Naive thymus-derived CD4-positive, alpha-beta T cell (primary cell): ENCODE data around the gene CANT1. TPM values are rescaled to one million over a fixed set of nuclear protein-coding genes. Genes with fewer than 3 reads are reported as not detected.

ENCODE experiments used
- ATAC-seq: fragments of 150-1000 bp; cut with Tn5 transposase; 2 replicates; pipeline ENCODE4 v1.10.0; 2021; ENCODE audit warnings: mild to moderate bottlenecking, moderate library complexity
- CTCF ChIA-PET: fragments of 350-600 bp; sonication (Branson Sonifier 250); formaldehyde crosslinking; loops from one replicate; lab custom pipeline; 2021; ENCODE audit warnings: antibody characterized with exemption; lab: Charles Lee
- POLR2A ChIA-PET: fragments of 350-600 bp; sonication (Branson Sonifier 250); formaldehyde crosslinking; loops from one replicate; lab custom pipeline; 2021; ENCODE audit warnings: antibody characterized with exemption, inconsistent platforms; lab: Charles Lee
- DNase-seq, 9 donors: peaks; one replicate each; pipeline versions ENCODE4 v3.0.0 to v3.0.0-alpha.2; 2020 to 2022; ENCODE audit warnings: mixed read lengths in 1 of 9
- H3K27ac ChIP-seq: one replicate; pipeline ENCODE4 v1.7.0; 2013; ENCODE audit warnings: mild to moderate bottlenecking, low read depth, low read length, moderate library complexity
- H3K27me3 ChIP-seq, 2 donors: one replicate each; pipeline ENCODE4 v1.7.0; 2013; ENCODE audit warnings: low read length in 2 of 2, mild to moderate bottlenecking in 2 of 2, moderate library complexity in 2 of 2; ENCODE audit not compliant: control insufficient read depth in 2 of 2, insufficient read depth in 2 of 2
- H3K36me3 ChIP-seq, 3 experiments: 1 replicate in 2 of 3; 2 replicates in 1 of 3; pipeline ENCODE4 v1.7.0; 2013; ENCODE audit warnings: low read length in 3 of 3, mild to moderate bottlenecking in 3 of 3, moderate library complexity in 1 of 3; ENCODE audit not compliant: insufficient read depth in 3 of 3, control insufficient read depth in 2 of 3
- H3K4me1 ChIP-seq, 2 donors: one replicate each; pipeline ENCODE4 v1.7.0; 2013; ENCODE audit warnings: low read length in 2 of 2, mild to moderate bottlenecking in 2 of 2, moderate library complexity in 1 of 2; ENCODE audit not compliant: control insufficient read depth in 2 of 2, insufficient read depth in 2 of 2
- H3K4me3 ChIP-seq: 2 replicates; pipeline ENCODE4 v1.7.0; 2013; ENCODE audit warnings: mild to moderate bottlenecking, low read length
- H3K9me3 ChIP-seq, 3 experiments: 1 replicate in 2 of 3; 2 replicates in 1 of 3; pipeline ENCODE4 v1.7.0; 2013; ENCODE audit warnings: low read length in 3 of 3; ENCODE audit not compliant: control insufficient read depth in 2 of 3
- H3K27ac Mint-ChIP-seq, 9 donors: one replicate each; pipeline ENCODE4 v1.8.0; 2020 to 2022; ENCODE audit warnings: mixed read lengths in 9 of 9, mild to moderate bottlenecking in 8 of 9, moderate library complexity in 5 of 9, inconsistent platforms in 2 of 9
- H3K27me3 Mint-ChIP-seq, 5 donors: one replicate each; pipeline ENCODE4 v1.8.0; 2021 to 2022; ENCODE audit warnings: mixed read lengths in 5 of 5, mild to moderate bottlenecking in 1 of 5
- H3K36me3 Mint-ChIP-seq, 5 donors: one replicate each; pipeline ENCODE4 v1.8.0; 2020 to 2022; ENCODE audit warnings: mixed read lengths in 5 of 5, mild to moderate bottlenecking in 3 of 5, inconsistent platforms in 1 of 5
- H3K4me1 Mint-ChIP-seq, 7 donors: one replicate each; pipeline ENCODE4 v1.8.0; 2020 to 2022; ENCODE audit warnings: mixed read lengths in 7 of 7, mild to moderate bottlenecking in 3 of 7, inconsistent platforms in 1 of 7
- H3K4me3 Mint-ChIP-seq, 10 donors: one replicate each; pipeline ENCODE4 v1.8.0; 2020 to 2022; ENCODE audit warnings: mild to moderate bottlenecking in 10 of 10, mixed read lengths in 10 of 10, moderate library complexity in 6 of 10, inconsistent platforms in 2 of 10
- H3K9me3 Mint-ChIP-seq, 11 donors: one replicate each; pipeline ENCODE4 v1.8.0; 2020 to 2022; ENCODE audit warnings: mixed read lengths in 11 of 11, mild to moderate bottlenecking in 4 of 11, inconsistent platforms in 1 of 11, moderate library complexity in 1 of 11
- intact Hi-C, 2 donors: fragments of 100-400 bp; cut with micrococcal nuclease; formaldehyde crosslinking; loops; one replicate each; pipeline ENCODE4 v1.15.1; 2023
- polyA plus RNA-seq, 2 donors: library from polyadenylated mRNA; unstranded; fragments of 300-500 nt; fragmentation: Illumina TruSeq; gene quantifications; one replicate each; pipeline ENCODE4 v1.2.3, GENCODE V29; 2021
- total RNA-seq, 6 experiments: library from RNA in 5 of 6; stranded (reverse) in 5 of 6; gene quantifications; 1 replicate in 5 of 6; 2 replicates in 1 of 6; pipeline ENCODE4 v1.2.3 and lab custom pipeline; 2021 to 2026

CANT1 gene
- total and polyA plus RNA-seq, 7 experiments from 2014 or later = 11.2 to 82.2 (median 42.3) TPM

DNA sequence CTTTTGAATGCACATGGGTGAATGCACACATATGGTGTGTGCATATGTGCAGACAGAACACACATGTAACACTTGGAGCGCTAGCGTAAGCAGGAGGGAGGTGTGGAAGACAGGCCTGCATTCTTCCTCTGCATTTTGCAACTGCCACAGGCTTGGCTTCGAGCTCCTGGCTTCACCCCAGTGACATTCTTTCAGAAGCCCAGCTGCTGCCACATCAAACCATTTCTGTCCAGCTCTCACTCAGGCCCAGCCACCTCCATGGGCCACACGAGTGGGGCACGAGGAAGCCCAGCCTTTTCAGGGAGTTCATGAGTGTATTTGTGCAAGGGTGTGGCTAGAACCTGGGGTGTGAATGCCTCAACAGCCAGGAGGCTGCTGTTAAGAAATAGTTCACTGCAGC is 48.6 kb downstream of the CANT1 start:
- ATAC-seq (no peak), DNase-seq (no peak)
- Mint-ChIP-seq H3K4me3 (no peak overlapping the region), H3K9me3 (peaks cover 0 to 4% (median 0%) of the 10 kb centered on the region in 11 donors), H3K27ac (no peak overlapping the region), H3K4me1 (no peaks in the 10 kb centered on the region), H3K27me3 (peaks cover 0 to 3% (median 0%) of the 10 kb centered on the region in 5 donors), H3K36me3 (peaks cover 0 to 4% (median 0%) of the 10 kb centered on the region in 5 donors)
- intact Hi-C loops = no loop called here
- Histone ChIP-seq H3K36me3 (no peaks in the 10 kb centered on the region), H3K27ac (no peak overlapping the region), H3K9me3 (no peaks in the 10 kb centered on the region), H3K4me3 (no peak overlapping the region), H3K4me1 (no peaks in the 10 kb centered on the region), H3K27me3 (no peaks in the 10 kb centered on the region)
- CTCF ChIA-PET = interaction anchor here (0.9 kb wide), 2 partner anchors 10 to 19 kb away, joined by 3 read pairs; partner anchors contain the start of gene LGALS3BP
- POLR2A ChIA-PET = no interaction called here

DNA sequence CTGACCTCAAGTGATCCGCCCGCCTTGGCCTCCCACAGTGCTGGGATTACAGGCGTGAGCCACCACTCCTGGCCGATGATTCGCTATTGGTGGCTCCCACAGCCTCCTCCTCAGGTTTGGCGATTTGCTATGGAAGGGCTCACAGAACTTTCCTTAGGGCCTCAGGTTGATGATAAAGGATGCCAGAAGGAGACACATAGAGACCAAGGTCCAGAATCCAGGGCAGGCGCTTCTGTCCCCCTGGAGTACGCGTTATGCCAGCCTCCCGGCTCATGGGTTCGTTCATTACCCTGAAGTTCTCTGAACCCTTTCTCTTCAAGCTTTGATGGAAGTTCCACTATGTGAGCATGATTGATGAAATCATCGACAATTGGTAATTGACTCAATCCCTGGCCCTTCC is 49.8 kb downstream of the CANT1 start:
- CTCF ChIA-PET = interaction anchor here (0.9 kb wide), 2 partner anchors 11 to 20 kb away, joined by 3 read pairs; partner anchors contain the start of gene LGALS3BP
- no peaks in the 10 kb centered on the region for H3K27me3 ChIP-seq
- no peak overlapping the region for H3K27ac ChIP-seq
- H3K27ac Mint-ChIP-seq = no peak overlapping the region
- H3K27me3 Mint-ChIP-seq = peaks cover 0 to 3% (median 0%) of the 10 kb centered on the region in 5 donors
- POLR2A ChIA-PET = interaction anchor here (1.3 kb wide), 1 partner anchor 32 kb away, joined by 3 read pairs; no protein-coding TSS in a partner anchor
- no peak overlapping the region for H3K4me3 ChIP-seq
- H3K36me3 Mint-ChIP-seq = no peaks in the 10 kb centered on the region
- no peaks in the 10 kb centered on the region for H3K9me3 ChIP-seq
- intact Hi-C loops = no loop called here
- H3K4me3 Mint-ChIP-seq = no peak overlapping the region
- H3K4me1 Mint-ChIP-seq = no peaks in the 10 kb centered on the region
- DNase-seq (no peak), ATAC-seq (no peak)
- peaks cover 0 to 4% (median 0%) of the 10 kb centered on the region in 11 donors for H3K9me3 Mint-ChIP-seq
- H3K36me3 ChIP-seq = no peaks in the 10 kb centered on the region
- no peaks in the 10 kb centered on the region for H3K4me1 ChIP-seq

DNA sequence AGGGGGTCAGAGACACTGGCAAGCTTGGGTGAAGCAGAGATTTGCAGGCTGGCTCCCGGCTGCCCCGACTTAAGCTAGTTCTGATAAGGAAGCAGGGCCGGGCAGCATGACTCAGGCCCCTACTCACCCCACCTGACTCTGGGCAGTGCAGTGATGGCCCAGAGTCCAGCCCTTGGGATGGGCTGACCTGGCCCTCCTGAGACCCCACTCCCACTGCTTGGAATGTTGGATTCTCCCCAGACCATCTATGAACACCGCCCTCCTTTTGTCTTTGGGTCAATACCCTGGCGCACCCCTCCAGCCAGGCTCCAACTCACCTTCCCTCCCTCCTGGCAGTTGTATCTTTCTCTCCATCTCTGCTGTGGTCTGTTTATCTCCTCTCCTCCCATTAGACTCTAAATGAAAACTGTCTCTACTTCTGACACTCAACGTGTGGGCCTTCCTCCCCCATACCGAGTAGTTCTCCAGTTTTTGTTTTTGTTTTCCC is 50.9 kb downstream of the CANT1 start:
- Mint-ChIP-seq H3K4me1 (no peaks in the 10 kb centered on the region), H3K36me3 (no peaks in the 10 kb centered on the region), H3K4me3 (no peak overlapping the region), H3K9me3 (peaks cover 0 to 4% (median 0%) of the 10 kb centered on the region in 11 donors), H3K27me3 (peaks cover 0 to 3% (median 0%) of the 10 kb centered on the region in 5 donors), H3K27ac (no peak overlapping the region)
- H3K4me1 ChIP-seq = no peaks in the 10 kb centered on the region
- no peak overlapping the region for H3K27ac ChIP-seq
- H3K4me3 ChIP-seq = no peak overlapping the region
- ChIA-PET CTCF (no interaction called here), POLR2A (interaction anchor here (0.8 to 1.3 kb wide), 2 partner anchors 10 to 31 kb away, joined by 3 read pairs; no protein-coding TSS in a partner anchor)
- no peaks in the 10 kb centered on the region for H3K27me3 ChIP-seq
- intact Hi-C loops = no loop called here
- no peaks in the 10 kb centered on the region for H3K9me3 ChIP-seq
- H3K36me3 ChIP-seq = no peaks in the 10 kb centered on the region
- ATAC-seq (no peak), DNase-seq (no peak)

DNA sequence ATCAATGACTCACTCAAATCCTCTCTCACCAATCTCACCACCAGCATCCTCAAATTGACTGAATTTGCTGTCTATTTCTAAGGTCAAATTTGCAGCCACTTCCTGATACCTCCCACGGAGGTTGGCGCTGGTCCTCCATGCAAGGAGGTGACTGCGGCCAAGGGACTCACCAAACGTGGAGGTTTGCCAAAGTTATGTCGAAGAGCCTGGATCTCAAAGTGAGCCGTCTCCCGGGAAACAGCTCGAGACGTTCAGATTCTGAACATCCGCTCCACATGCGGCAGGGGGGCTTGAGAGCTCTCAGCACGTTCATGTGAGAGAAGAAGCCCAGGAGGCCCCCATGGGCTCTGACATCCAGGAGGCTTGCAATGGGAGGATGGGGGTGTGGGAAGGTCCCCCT is 52.4 kb downstream of the CANT1 start:
- Mint-ChIP-seq H3K27ac (no peak overlapping the region), H3K36me3 (no peaks in the 10 kb centered on the region), H3K4me1 (no peaks in the 10 kb centered on the region), H3K27me3 (peaks cover 0 to 3% (median 0%) of the 10 kb centered on the region in 5 donors), H3K9me3 (peaks cover 0 to 4% (median 0%) of the 10 kb centered on the region in 11 donors), H3K4me3 (no peak overlapping the region)
- POLR2A ChIA-PET = no interaction called here
- no peak overlapping the region for H3K4me3 ChIP-seq
- no peak for ATAC-seq
- H3K36me3 ChIP-seq = no peaks in the 10 kb centered on the region
- H3K9me3 ChIP-seq = no peaks in the 10 kb centered on the region
- no peak overlapping the region for H3K27ac ChIP-seq
- H3K4me1 ChIP-seq = no peaks in the 10 kb centered on the region
- intact Hi-C loops = no loop called here
- CTCF ChIA-PET = no interaction called here
- DNase-seq = no peak
- H3K27me3 ChIP-seq = no peaks in the 10 kb centered on the region

DNA sequence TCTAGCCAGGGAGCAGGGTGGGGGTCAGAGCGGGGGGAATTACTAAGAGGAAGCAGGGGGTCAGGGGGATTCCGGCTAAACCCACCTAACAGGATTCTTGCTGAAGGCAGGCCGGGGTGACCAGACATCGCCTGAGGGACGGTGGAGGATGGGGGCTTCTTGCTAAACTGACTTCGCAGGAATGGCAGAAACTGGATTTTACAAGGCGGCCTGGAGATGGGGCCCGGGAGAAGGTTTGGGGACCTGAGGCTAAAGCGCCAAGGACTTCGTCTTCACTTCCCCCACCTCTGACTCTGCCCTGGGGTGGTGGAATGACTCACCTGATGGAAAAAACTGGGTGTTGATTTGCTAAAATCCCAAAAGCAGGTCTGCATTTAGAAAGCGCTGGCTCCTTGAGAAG is 53.3 kb downstream of the CANT1 start:
- no peaks in the 10 kb centered on the region for H3K4me1 ChIP-seq
- peaks cover 0 to 1% (median 0%) of the 10 kb centered on the region in 3 experiments for H3K9me3 ChIP-seq
- H3K27ac Mint-ChIP-seq = no peak overlapping the region
- H3K4me1 Mint-ChIP-seq = no peaks in the 10 kb centered on the region
- H3K9me3 Mint-ChIP-seq = peaks cover 0 to 9% (median 2%) of the 10 kb centered on the region in 11 donors
- DNase-seq = no peak
- H3K36me3 Mint-ChIP-seq = peaks cover 0 to 3% (median 0%) of the 10 kb centered on the region in 5 donors
- no peaks in the 10 kb centered on the region for H3K36me3 ChIP-seq
- no peaks in the 10 kb centered on the region for H3K27me3 ChIP-seq
- no peak overlapping the region for H3K27ac ChIP-seq
- ChIA-PET CTCF (no interaction called here), POLR2A (no interaction called here)
- H3K27me3 Mint-ChIP-seq = peaks cover 0 to 3% (median 0%) of the 10 kb centered on the region in 5 donors
- no peak for ATAC-seq
- intact Hi-C loops = no loop called here
- H3K4me3 Mint-ChIP-seq = no peak overlapping the region
- no peak overlapping the region for H3K4me3 ChIP-seq

DNA sequence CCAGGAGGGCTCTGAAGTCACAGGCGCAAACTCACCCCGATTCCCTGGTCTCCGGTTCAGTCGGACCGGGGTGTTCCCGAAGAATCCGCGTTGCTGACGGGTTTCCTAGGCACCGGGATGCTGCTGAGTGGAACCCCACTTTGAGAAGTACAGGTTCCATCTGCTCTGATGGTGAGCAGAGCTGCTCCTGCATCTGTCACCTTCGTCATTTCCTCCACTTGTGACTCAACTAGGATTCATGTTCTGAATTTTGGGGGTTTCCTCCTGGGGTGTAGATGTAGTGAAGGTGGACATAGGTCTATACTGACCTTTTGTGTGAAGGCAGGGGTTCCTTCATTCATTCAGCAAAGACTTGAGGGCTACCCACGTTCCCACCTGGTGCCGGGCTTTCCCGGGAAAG is 54.9 kb downstream of the CANT1 start:
- peaks cover 0 to 15% (median 3%) of the 10 kb centered on the region in 3 experiments for H3K9me3 ChIP-seq
- H3K4me1 ChIP-seq = no peaks in the 10 kb centered on the region
- no peak for DNase-seq
- peaks cover 0 to 8% (median 3%) of the 10 kb centered on the region in 5 donors for H3K36me3 Mint-ChIP-seq
- POLR2A ChIA-PET = no interaction called here
- H3K4me3 Mint-ChIP-seq = no peak overlapping the region
- H3K4me3 ChIP-seq = no peak overlapping the region
- no peaks in the 10 kb centered on the region for H3K4me1 Mint-ChIP-seq
- H3K27ac ChIP-seq = no peak overlapping the region
- peaks cover 0 to 19% (median 14%) of the 10 kb centered on the region in 11 donors for H3K9me3 Mint-ChIP-seq
- ATAC-seq = no peak
- no peaks in the 10 kb centered on the region for H3K27me3 ChIP-seq
- intact Hi-C loops = no loop called here
- H3K27ac Mint-ChIP-seq = peak overlapping the region in 1 of 9 donors; percentile 19
- CTCF ChIA-PET = no interaction called here
- peaks cover 0 to 3% (median 0%) of the 10 kb centered on the region in 5 donors for H3K27me3 Mint-ChIP-seq
- H3K36me3 ChIP-seq = no peaks in the 10 kb centered on the region
